LHCN-M2 (cell line): Measurements from ENCODE around the gene RABL6. TPM values are rescaled to one million over a fixed set of nuclear protein-coding genes. Genes with fewer than 3 reads are reported as not detected.
A peak's percentile ranks its signal among the peaks of the same experiment; 100 is the strongest.
"Not testable (repeated sequence)": the region's sequence is repeated elsewhere in the genome, so short reads cannot be mapped to it uniquely, and the experiment has no call there.

Source experiments
- DNase-seq: peaks from one replicate; pipeline ENCODE4 v3.0.0-alpha.2; 2012; ENCODE audit warnings: low read depth
- polyA plus RNA-seq: library from polyadenylated mRNA; unstranded; fragments of >200 nt; gene quantifications from one replicate; pipeline ENCODE4 v1.2.1, GENCODE V29; 2012; ENCODE audit warnings: missing spikeins
- total RNA-seq: library from RNA; depleted of rRNA; stranded (reverse); fragments of >200 nt; gene quantifications from 2 replicates; pipeline ENCODE4 v1.2.3, GENCODE V29; 2014; rRNA removed

RABL6 gene, protein sequence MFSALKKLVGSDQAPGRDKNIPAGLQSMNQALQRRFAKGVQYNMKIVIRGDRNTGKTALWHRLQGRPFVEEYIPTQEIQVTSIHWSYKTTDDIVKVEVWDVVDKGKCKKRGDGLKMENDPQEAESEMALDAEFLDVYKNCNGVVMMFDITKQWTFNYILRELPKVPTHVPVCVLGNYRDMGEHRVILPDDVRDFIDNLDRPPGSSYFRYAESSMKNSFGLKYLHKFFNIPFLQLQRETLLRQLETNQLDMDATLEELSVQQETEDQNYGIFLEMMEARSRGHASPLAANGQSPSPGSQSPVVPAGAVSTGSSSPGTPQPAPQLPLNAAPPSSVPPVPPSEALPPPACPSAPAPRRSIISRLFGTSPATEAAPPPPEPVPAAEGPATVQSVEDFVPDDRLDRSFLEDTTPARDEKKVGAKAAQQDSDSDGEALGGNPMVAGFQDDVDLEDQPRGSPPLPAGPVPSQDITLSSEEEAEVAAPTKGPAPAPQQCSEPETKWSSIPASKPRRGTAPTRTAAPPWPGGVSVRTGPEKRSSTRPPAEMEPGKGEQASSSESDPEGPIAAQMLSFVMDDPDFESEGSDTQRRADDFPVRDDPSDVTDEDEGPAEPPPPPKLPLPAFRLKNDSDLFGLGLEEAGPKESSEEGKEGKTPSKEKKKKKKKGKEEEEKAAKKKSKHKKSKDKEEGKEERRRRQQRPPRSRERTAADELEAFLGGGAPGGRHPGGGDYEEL
- total RNA-seq: 83.4 and 91.3 TPM in 2 replicates
- polyA plus RNA-seq: 92.5 TPM

DNA sequence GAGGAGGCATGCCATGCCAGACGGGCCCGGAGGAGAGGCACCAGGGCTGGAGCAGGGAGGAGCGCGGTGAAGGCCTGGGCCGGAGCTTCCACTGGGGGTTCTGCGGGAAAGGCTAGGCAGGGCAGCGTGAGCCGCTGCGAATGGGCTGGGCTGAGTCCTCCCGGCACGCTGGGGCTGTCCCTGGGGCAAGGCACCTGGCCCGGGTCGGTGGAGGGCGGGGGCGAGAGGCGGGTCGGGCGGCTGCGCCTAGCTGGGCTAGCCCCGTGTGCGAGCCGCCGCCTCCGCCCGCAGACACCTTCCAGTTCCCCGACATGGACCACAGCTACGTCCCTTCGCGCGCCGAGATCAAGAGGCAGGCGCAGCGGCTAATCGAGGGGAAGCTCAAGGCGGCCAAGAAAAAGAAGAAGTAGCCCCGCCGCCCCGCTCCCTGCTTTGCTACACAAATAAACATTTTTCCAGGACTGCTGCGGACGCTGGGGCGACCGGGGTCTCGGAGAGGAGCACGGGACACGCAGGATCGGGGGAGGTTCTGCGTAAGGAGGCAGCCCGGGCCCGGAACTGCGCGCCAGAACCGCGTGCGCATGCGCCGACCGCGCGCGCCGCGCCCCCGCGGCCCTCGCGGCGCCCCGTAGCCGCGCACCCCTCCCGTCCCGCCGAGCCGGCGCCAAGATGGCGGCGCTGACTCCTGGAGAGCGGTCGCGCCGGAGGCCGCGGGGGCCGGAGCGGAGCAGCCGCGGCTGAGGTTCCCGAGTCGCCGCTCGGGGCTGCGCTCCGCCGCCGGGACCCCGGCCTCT is at the start of gene RABL6:
RABL6 (plus strand) TSS at position 668 of the 794 bp plus-strand sequence. CDS start 249 bp downstream, outside the sequence.
- DNase-seq: peak; percentile 65

GRCh38 chr9:136759001-136759400 is 48.7 kb upstream of the RABL6 start:
- DNase-seq: no peak

DNA sequence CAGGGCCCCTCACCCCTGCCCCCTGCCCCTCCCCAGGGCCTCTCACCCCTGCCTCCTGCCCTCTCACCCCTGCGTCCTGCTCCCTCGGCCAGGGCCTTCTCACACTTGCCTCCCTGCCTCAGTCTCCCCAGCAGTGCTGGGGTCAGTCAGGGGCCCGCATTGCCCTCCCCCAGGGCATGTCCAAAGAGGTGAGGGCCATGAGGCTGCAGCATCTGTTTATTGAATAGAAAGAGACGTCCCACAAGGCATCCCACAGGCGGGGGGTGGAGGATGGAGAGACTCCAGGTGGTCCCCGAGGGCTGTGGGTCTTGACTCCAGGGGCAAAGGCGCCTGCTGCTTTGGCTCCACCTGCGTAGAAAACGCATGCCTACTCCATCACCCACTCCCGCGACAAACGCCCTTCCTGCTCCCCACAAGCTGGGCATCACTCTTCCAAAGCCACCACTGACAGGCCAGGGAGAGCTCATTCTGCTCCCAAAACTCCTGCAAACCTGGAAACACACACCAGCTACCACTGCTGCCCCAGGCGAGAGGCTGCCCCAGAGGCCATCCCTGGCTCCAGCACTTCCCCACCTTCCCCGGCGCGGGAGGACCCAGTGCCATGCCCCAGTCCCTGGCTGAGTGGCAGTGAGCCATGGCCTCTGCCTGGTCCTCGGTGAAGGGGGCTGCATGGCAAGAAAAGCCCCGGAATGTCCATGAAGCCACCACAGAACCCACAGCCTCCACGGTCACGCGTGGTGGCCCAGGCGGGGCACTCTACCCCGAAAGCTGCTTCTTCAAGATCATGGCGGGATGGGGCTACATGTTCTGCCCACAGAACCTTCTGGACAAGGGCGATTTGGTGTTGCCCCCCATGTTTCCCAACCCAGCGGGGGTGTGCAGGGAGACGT is 48.1 kb upstream of the RABL6 start:
- DNase-seq: no peak

- DNase-seq: no peak
Observed at GRCh38 chr9:136760424-136760823, 47.3 kb upstream of the RABL6 start.

DNA sequence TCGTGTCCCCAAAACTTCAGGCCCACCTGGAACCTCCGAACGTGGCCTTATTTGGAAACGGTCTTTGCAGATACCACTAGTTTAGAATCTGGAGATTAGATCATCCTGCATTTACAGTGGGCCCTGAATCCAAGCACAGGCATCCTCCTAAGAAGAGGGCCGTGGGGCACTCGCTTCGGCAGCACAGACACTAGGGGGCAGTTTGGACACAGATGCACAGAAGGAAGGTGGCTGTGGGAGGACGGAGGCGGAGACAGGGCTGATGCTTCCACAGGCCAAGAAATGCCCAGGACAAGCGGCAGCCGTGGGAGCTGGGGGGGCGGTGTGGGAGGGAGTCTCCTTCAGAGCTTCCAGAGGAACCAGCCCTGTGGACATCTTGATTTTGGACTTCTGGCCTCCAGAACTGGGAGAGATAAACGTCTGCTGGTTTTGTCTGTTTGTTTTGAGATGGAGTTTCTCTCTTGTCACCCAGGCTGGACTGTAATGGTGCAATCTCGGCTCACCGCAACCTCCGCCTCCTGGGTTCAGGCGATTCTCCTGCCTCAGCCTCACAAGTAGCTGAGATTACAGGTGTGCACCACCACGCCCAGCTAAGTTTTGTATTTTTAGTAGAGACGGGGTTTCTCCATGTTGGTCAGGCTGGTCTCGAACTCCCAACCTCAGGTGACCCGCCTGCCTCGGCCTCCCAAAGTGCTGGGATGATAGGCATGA is 46.8 kb upstream of the RABL6 start:
- DNase-seq: peak; percentile 53

GRCh38 chr9:136761545-136761981 is 46.2 kb upstream of the RABL6 start:
- DNase-seq: no peak

DNA sequence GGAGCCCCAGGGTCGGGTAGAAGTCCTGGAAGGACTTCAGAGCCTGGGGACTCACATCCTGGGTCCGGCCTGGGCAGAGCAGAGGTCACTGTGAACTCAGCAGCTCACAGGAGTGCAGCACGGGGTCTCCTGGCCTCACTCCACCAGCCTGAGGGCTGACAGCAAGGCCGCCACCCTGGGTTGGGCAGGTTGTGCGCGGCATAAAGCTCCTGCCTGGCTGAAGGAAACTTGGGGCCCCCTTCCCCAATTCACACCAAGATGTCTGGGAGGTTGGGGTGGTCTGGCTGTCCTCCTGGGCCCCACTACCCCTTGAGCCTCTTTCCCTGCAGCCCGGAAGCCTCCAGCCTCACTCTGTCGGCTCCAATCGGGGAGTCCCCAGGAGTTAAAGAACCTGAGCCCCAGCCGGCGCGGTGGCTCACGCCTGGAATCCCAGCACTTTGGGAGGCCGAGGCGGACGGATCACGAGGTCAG is 45.5 kb upstream of the RABL6 start:
- no peak for DNase-seq

DNA sequence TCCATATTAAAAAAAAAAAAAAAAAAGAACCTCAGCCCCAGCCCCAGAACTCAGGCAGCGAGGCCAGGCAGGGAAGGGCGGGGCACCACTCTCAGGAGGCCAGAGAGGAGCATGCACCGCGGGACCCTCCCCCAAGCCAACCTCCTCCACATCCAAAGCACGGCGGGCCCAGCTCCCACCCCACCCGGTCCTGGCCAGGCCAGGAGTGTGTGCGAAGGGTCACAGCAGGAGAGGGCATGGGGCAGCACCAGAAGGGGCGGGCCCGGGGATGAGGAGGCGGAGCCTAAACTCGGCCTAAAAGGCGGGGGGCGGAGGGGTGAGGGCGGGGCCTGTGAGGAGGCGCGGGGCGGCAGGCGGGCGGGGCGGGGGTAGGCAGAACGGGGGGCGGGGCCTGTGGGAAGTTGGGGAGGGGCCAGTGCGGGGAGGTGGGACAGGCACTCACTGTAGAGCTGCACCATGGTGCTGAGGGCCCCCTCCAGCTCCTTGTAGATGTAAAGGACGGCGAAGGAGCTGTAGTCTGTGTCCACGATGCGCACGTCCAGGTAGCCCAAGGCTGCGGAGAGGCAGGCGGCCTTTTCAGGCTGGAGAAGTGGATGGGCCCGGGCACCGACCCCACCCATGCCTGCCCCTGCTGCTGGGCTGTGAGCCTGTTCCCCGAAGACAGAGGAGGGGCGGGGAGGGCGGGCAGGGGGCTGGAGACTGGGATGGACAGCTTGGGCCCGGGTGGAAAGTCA is 44.7 kb upstream of the RABL6 start:
- no peak for DNase-seq

- no peak for DNase-seq
Observed at GRCh38 chr9:136763649-136764035, 44.1 kb upstream of the RABL6 start.

DNA sequence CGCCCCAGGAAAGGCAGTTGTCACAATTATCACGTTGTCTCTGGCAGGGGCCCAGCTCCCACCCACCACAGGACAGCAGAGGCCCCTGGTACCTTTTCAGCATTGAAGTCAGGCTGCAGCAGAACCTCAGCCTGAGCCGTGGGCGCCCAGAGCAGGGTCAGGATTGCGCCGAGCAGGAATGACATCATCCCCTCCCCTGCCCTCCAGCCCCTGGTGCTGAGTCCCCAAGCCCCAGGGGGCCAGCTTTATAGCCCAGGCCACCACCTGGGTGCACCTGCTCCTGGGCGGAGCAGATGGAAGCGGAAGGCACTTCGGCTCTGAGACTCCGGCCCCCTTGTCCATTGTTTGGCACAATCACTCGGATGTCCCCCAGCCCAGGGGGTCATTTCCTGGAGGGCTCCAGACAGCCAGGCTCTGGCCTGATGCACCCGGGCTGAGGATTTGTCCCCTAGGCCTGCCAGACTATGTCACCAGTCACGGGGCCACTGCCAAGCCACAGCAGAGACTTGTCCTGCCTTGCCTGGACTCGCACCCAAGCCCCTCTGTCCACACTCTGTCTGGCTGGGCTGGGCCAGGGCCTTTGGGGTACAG is 43.4 kb upstream of the RABL6 start, which contains the start of gene LCN15:
LCN15 (minus strand) TSS at position 218 of the 591 bp plus-strand sequence; CDS start at position 188, 30 bp downstream.
- no peak for DNase-seq

- DNase-seq: no peak
Observed at GRCh38 chr9:136765041-136765440, 42.7 kb upstream of the RABL6 start.

GRCh38 chr9:136765745-136766409 is 41.9 kb upstream of the RABL6 start:
- DNase-seq: not testable (repeated sequence)

DNA sequence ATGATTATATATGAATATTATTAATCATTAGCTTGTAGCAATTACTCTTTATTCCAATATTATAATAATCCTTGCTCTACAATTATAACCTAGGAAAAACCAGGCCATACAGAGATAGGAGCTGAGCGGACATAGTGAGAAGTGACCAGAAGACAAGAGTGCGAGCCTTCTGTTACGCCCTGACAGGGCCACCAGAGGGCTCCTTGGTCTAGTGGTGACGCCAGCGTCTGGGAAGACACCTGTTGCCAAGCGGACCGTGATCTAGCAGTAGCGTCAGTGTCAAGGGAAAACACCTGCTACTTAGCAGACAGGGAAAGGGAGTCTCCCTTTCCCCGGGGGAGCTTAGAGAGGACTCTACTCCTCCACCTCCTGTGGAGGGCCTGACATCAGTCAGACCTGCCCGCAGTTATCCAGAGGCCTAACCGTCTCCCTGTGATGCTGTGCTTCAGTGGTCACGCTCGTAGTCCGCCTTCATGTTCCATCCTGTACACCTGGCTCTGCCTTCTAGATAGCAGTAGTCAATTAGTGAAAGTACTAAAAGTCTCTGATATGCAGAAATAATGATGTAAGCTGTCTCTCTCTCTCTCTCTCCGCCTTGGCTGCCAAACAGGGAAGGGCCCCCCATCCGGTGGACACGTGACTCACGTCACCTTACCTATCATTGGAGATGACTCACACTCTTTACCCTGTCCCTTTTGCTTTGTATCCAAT is 41.2 kb upstream of the RABL6 start:
- peak; percentile 50 for DNase-seq

GRCh38 chr9:136769710-136770191 is 38.0 kb upstream of the RABL6 start:
- no peak for DNase-seq

DNA sequence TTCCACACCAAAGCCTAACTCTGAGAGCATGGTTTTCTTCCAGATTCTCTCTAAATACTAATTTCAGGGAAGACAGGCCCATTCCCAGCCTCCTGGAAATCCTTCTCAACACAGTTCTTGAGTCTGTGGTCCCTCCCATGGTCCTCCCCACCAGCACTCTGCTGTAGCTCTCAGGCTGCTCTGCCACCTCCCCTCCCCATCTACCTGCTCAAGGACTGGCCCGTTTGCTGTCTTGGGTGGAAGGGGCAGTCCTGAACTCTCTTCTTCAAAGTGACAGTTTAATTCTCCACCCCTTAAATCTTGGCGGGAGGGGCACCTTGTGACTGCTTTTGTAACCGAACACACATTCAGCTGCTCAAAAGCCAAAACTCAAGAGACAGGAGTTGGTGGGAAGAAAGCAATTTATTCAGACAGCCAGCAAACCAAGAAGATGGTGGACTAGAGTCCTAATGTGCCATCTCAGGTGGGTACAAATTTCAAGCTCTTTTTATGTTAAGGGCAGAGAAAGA is 35.8 kb upstream of the RABL6 start:
- DNase-seq: no peak

DNA sequence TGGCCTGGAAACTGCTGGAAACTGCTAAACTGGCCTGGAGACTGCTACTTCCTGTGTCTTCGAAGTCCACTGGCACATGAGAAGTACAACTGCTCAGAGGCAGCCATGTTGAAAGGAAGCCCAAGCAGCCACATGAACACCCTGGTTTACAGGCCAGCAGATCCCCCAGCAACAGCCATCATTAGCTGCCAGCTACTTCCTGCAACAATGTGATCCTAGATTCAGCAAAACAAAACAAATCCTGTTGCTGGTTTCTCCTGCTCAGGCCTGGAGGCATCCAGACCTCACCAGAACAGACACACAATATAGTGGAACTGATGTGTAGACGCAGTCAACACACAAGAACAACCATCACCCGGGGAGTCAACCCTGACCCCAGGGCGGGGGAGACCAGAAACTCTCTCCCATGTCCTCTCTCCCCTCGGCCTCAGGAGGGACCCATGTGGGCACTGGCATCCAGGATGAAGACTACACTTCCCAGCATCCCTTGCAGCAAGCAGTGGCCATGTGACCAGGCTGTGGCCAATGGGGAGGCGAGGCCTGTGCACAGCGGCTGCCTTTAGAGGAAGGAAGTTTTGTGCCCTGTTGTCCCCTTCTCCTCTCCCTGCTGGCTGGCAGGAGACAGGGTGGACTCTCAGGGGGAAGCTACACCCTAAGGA is 34.2 kb upstream of the RABL6 start:
- no peak for DNase-seq
